PC-3 (cell line): ENCODE measurements around the gene TMEM178B. TPM values are rescaled to one million over a fixed set of nuclear protein-coding genes. Genes with fewer than 3 reads are reported as not detected.

Experiments
- ATAC-seq: fragments of 200-7000 bp; cut with Tn5 transposase; 2 replicates; pipeline ENCODE4 v1.9.1; 2020; ENCODE audit warnings: mild to moderate bottlenecking, moderate library complexity
- BruUV-seq: library from RNA; stranded (reverse); fragments of 400-500 nt; replicated peaks from 2 replicates; lab custom pipeline; 2021; lab: Mats Ljungman, UMichigan
- CTCF ChIA-PET: fragments of 300-600 bp; sonication (Branson Sonifier 250); formaldehyde crosslinking; loops from one replicate; lab custom pipeline; 2022; ENCODE audit warnings: antibody characterized with exemption; lab: Charles Lee
- POLR2A ChIA-PET: fragments of 300-600 bp; sonication (Branson Sonifier 250); formaldehyde crosslinking; loops from one replicate; lab custom pipeline; 2022; ENCODE audit warnings: antibody characterized with exemption; ENCODE audit not compliant: unreplicated experiment; lab: Charles Lee
- DNase-seq: peaks from one replicate; pipeline ENCODE4 v3.0.0-alpha.2; 2015
- H2AFZ ChIP-seq: fragments of 300-600 bp; sonication (generic); 2 replicates; pipeline ENCODE4 v1.6.0; 2016; ENCODE audit warnings: antibody characterized with exemption, low read length
- H3F3A ChIP-seq: fragments of 300-600 bp; sonication (generic); one replicate; pipeline ENCODE4 v1.6.0; 2017; ENCODE audit warnings: antibody characterized with exemption, low read length, control low read depth, mild to moderate bottlenecking; ENCODE audit not compliant: unreplicated experiment
- H3K27ac ChIP-seq: fragments of 300-600 bp; sonication (generic); 2 replicates; pipeline ENCODE4 v1.5.1; 2016; ENCODE audit warnings: mild to moderate bottlenecking, low read length
- H3K27me3 ChIP-seq: fragments of 300-600 bp; sonication (generic); 2 replicates; pipeline ENCODE4 v1.6.1; 2016; ENCODE audit warnings: low read length, mixed read lengths
- H3K36me3 ChIP-seq: fragments of 300-600 bp; sonication (generic); 2 replicates; pipeline ENCODE4 v1.6.1; 2016; ENCODE audit warnings: low read depth, mixed run types, low read length, mixed read lengths
- H3K4me1 ChIP-seq: fragments of 300-600 bp; sonication (generic); 2 replicates; pipeline ENCODE4 v1.5.1; 2016; ENCODE audit warnings: low read length; ENCODE audit not compliant: insufficient read depth
- H3K4me2 ChIP-seq: fragments of 300-600 bp; sonication (generic); 2 replicates; pipeline ENCODE4 v1.6.0; 2016; ENCODE audit warnings: low read length
- H3K4me3 ChIP-seq: fragments of 300-600 bp; sonication (generic); 2 replicates; pipeline ENCODE4 v1.5.1; 2016; ENCODE audit warnings: mild to moderate bottlenecking, low read length, mixed read lengths
- H3K79me2 ChIP-seq: fragments of 300-600 bp; sonication (generic); 2 replicates; pipeline ENCODE4 v1.6.1; 2017; ENCODE audit warnings: low read length, mixed read lengths
- H3K9ac ChIP-seq: fragments of 300-600 bp; sonication (generic); 2 replicates; pipeline ENCODE4 v1.6.0; 2016; ENCODE audit warnings: mild to moderate bottlenecking, low read length
- H3K9me2 ChIP-seq: fragments of 300-600 bp; sonication (generic); replicated peaks from 2 replicates; pipeline ENCODE4 v1.6.1; 2016; ENCODE audit warnings: mixed run types, low read length, mixed read lengths
- H3K9me3 ChIP-seq: fragments of 300-600 bp; sonication (generic); 2 replicates; pipeline ENCODE4 v1.6.1; 2016; ENCODE audit warnings: low read length, mixed read lengths
- H4K20me1 ChIP-seq: fragments of 300-600 bp; sonication (generic); 2 replicates; pipeline ENCODE4 v1.6.1; 2016; ENCODE audit warnings: low read length, mixed read lengths
- EZH2 ChIP-seq: fragments of 300-600 bp; sonication (generic); IDR thresholded peaks from one replicate; pipeline ENCODE4 v1.6.1; 2017; ENCODE audit warnings: antibody characterized with exemption, mild to moderate bottlenecking, low read length; ENCODE audit not compliant: unreplicated experiment
- EZH2phosphoT487 ChIP-seq: fragments of 300-600 bp; sonication (generic); IDR thresholded peaks from 2 replicates; pipeline ENCODE4 v1.6.1; 2018; ENCODE audit warnings: mild to moderate bottlenecking, antibody characterized with exemption, low read length, borderline replicate concordance
- intact Hi-C: fragments of 100-400 bp; cut with micrococcal nuclease; formaldehyde crosslinking; loops from 2 replicates; pipeline ENCODE4 v1.9.0; 2023
- total RNA-seq: library from RNA; depleted of rRNA; stranded (reverse); fragments of >200 nt; gene quantifications from 2 replicates; pipeline ENCODE4 v1.2.3, GENCODE V29; 2014
- TF ChIP-seq, protein P1 (sequence below): fragments of 300-600 bp; sonication (generic); conservative IDR thresholded peaks from 2 replicates; pipeline ENCODE4 v1.5.1; 2017; ENCODE audit warnings: antibody characterized with exemption, low read depth, mild to moderate bottlenecking, low read length

The TMEM178B gene
- total RNA-seq, 1 experiment from 2014 or later = 0.29 TPM

DNA sequence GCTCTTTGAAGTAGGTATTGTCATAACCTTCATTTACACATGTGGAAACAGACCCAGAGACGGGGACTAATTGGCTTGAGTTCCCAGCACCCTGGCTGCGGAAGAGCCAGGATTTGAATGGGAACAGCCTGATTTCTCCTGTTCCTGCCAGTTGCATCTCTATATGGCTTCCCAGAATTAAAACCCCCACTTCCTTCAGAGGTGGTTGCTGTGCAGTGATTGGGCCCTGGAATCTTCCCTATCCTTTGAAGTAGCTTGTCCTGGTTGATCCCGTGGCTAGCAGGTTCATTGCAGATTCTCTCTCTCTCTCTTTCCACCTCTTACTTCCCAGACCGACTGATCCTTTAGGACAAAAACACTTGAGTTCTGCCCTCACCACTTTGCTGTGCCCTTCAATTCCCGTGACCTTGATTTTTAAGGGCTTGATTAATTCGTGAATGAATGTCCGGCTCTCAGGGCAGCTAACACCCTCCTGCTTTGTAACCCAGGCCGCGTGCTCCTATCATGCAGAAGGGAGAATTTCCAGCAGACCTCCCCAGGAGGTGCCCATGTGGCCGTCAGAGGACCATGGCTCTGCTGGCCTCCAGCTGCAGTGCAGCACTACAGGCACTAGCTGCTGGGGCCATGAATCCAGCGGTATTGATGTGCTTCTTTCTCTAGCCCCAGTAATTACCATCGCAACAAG, 356.7 kb downstream of the TMEM178B start:
- Histone ChIP-seq H3K9me3 (no peaks in the 10 kb centered on the region), H4K20me1 (no peaks in the 10 kb centered on the region), H3K36me3 (no peaks in the 10 kb centered on the region), H3K27ac (no peak overlapping the region), H3K4me3 (no peak overlapping the region), H2AFZ (no peak overlapping the region), H3F3A (no peaks in the 10 kb centered on the region), H3K4me2 (no peak overlapping the region), H3K27me3 (peaks cover 41% of the 10 kb centered on the region), H3K79me2 (no peaks in the 10 kb centered on the region), H3K4me1 (no peaks in the 10 kb centered on the region), H3K9me2 (no peaks in the 10 kb centered on the region), H3K9ac (no peak overlapping the region)
- DNase-seq = no peak
- ATAC-seq = no peak
- CTCF ChIA-PET = no interaction called here
- no TSS peak for BruUV-seq
- POLR2A ChIA-PET = interaction anchor here (0.6 kb wide), 1 partner anchor 1064 kb away, joined by 4 read pairs; no protein-coding TSS in a partner anchor
- intact Hi-C loops = no loop called here
- no peak for TF ChIP-seq EZH2phosphoT487
- no peak for TF ChIP-seq EZH2
- TF ChIP-seq, protein P1, sequence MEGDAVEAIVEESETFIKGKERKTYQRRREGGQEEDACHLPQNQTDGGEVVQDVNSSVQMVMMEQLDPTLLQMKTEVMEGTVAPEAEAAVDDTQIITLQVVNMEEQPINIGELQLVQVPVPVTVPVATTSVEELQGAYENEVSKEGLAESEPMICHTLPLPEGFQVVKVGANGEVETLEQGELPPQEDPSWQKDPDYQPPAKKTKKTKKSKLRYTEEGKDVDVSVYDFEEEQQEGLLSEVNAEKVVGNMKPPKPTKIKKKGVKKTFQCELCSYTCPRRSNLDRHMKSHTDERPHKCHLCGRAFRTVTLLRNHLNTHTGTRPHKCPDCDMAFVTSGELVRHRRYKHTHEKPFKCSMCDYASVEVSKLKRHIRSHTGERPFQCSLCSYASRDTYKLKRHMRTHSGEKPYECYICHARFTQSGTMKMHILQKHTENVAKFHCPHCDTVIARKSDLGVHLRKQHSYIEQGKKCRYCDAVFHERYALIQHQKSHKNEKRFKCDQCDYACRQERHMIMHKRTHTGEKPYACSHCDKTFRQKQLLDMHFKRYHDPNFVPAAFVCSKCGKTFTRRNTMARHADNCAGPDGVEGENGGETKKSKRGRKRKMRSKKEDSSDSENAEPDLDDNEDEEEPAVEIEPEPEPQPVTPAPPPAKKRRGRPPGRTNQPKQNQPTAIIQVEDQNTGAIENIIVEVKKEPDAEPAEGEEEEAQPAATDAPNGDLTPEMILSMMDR = no peak

DNA sequence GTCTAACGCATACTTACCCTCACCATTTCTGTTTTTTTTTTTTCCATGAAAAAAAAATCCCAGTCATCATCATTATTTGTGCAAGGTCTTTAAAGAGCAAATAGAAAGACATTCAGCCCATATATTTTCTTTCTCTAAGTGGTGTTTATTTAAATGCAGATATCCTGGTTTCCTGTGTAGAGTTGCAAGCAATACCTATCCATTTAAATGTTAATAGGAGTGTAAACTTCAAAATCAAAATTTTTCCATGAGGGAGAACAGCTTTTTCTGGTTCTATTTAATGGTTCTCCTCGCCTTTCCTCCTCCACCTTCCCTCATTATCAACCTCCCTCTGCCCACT, 357.2 kb downstream of the TMEM178B start:
- ATAC-seq = no peak
- Histone ChIP-seq H4K20me1 (no peaks in the 10 kb centered on the region), H3K9ac (no peak overlapping the region), H3K4me2 (no peak overlapping the region), H3F3A (no peaks in the 10 kb centered on the region), H2AFZ (no peak overlapping the region), H3K27ac (no peak overlapping the region), H3K36me3 (no peaks in the 10 kb centered on the region), H3K4me3 (no peak overlapping the region), H3K9me2 (no peaks in the 10 kb centered on the region), H3K4me1 (no peaks in the 10 kb centered on the region), H3K79me2 (no peaks in the 10 kb centered on the region), H3K9me3 (no peaks in the 10 kb centered on the region), H3K27me3 (peaks cover 41% of the 10 kb centered on the region)
- intact Hi-C loops = no loop called here
- CTCF ChIA-PET = no interaction called here
- DNase-seq = no peak
- BruUV-seq = no TSS peak
- POLR2A ChIA-PET = no interaction called here
- TF ChIP-seq, protein P1 = no peak
- TF ChIP-seq EZH2 (no peak), EZH2phosphoT487 (no peak)

DNA sequence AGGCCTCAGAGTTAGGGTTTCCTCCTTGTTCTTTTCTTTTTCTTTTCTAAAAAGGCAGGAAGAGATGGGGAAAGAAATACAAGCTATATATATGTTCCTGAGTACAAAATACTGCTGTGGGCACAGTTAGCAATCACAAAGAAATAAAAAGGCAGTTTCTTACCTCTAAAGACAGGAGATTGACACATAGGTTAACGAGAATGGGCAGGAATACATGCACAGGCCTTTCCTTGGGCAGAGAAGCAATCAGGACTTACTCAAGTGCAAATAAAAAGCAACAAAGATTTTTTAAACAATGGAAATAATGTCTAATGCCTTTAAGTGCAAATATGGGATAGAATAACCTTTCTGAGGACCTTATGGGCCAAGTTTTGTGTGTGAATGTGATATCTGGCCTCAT, 357.8 kb downstream of the TMEM178B start:
- BruUV-seq = no TSS peak
- no peak overlapping the region for H3K4me2 ChIP-seq
- H3K36me3 ChIP-seq = no peaks in the 10 kb centered on the region
- H2AFZ ChIP-seq = no peak overlapping the region
- intact Hi-C loops = no loop called here
- H3K79me2 ChIP-seq = no peaks in the 10 kb centered on the region
- no peak overlapping the region for H3K27ac ChIP-seq
- no peaks in the 10 kb centered on the region for H4K20me1 ChIP-seq
- no peaks in the 10 kb centered on the region for H3F3A ChIP-seq
- no peaks in the 10 kb centered on the region for H3K4me1 ChIP-seq
- TF ChIP-seq EZH2 (no peak), EZH2phosphoT487 (no peak)
- TF ChIP-seq, protein P1 = no peak
- DNase-seq (no peak), ATAC-seq (no peak)
- H3K4me3 ChIP-seq = no peak overlapping the region
- ChIA-PET CTCF (no interaction called here), POLR2A (no interaction called here)
- no peaks in the 10 kb centered on the region for H3K9me2 ChIP-seq
- H3K9me3 ChIP-seq = no peaks in the 10 kb centered on the region
- H3K9ac ChIP-seq = no peak overlapping the region
- peaks cover 41% of the 10 kb centered on the region for H3K27me3 ChIP-seq
